Fibroblast of skin of back (primary cell): ENCODE results near the gene SMAD2.
"Not testable (repeated sequence)": the region's sequence is repeated elsewhere in the genome, so short reads cannot be mapped to it uniquely, and the experiment has no call there.

Experiments used
- DNase-seq: peaks from one replicate; pipeline ENCODE4 v3.0.0-alpha.2; 2013

The SMAD2 gene

DNA sequence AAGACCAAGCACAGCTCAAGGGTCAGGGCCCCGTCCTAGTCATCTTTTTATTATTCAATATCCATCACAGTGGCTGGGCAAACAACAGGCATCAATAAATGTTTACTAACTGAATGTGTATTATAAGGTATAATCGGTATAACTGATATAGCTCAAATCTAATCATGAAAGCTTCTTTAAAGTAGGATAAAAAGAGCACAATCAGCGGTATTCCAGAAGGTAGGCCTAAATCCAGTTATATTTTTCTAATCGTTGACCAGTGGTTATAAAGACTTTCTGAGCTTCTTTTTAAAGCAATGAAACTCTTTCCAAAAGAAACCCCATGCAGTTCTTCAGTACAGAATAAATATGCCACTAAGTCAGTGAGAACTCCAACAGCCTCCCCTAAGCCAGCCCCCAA lies 92.1 kb downstream of the SMAD2 start:
- no peak for DNase-seq

DNA sequence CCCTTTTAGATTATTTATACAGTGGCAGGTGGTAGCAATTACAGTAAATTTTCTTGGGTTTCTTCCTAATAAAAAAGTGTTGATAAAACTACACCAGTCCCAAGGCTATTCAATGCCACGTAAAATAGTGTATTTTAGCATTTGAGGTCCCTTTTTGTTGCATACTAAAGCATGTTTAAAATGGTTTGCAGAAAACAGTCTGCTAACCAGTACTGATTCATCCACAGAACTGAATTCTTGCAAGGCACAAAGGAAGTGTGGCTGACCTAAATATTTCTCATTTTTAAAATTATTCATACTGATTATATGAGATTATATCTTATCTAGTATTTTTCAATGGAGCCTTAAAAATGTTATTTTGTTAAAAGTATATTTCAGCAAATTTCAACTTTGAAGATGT lies 98.1 kb downstream of the SMAD2 start:
- DNase-seq: peak; percentile 38

GRCh38 chr18:47831351-47831750 lies 99.1 kb downstream of the SMAD2 start:
- DNase-seq: no peak

GRCh38 chr18:47830772-47831171 lies 99.7 kb downstream of the SMAD2 start:
- no peak for DNase-seq

- DNase-seq: no peak
These were observed 100.6 kb downstream of the SMAD2 start for GRCh38 chr18:47829831-47830230.

DNA sequence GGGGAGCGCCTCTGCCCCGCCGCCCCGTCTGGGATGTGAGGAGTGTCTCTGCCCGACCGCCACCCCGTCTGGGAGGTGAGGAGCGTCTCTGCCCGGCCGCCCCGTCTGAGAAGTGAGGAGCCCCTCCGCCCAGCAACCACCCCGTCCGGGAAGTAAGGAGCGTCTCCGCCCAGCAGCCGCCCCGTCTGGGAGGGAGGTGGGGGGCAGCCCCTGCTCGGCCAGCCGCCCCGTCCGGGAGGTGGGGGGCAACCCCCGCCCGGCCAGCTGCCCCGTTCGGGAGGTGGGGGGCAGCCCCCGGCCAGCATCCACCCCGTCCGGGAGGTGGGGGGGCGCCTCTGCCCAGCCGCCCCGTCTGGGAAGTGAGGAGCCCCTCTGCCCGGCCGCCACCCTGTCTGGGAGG lies 102.4 kb downstream of the SMAD2 start:
- not testable (repeated sequence) for DNase-seq

DNA sequence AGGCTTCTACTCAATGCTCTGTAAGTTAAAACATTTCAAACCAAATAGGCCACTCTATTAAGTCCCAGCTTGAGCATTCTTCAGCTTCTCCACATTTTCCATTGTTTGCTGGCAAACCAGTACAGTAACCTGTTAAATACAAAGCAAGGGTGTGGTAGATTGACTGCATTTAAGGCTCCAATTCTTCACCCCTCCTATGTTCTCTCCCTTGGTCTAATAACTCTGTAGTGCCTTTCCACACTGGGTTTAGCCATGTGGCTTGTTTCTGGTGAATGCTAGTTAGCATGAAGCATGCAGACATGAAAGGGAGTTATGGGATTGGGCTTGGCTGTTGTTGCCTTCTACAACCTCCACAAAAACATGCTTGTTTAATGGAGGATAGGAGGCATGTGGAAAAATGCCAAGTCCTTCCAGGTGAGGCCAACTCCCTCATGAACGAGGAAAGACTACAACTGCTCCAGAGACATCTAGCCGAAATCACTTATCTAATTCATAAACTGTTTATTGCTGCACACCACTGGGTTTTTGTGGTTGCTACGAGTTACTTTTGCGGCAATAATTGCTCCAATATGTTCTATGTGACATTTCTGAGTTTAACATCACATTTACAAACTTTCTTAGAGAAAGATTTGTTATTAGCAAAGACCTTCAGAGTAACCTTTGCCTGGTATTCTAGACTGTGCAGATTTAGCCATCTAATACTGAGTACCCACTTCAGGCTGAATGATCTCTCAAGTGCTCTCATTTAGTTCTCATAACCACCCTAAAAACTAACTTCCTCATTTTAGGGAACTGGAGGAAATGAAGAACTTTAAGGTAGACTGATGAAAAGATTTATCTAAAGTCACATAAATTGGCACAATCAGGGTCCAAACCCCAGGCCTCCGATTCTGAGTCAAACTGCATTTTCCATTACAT lies 104.0 kb downstream of the SMAD2 start:
- DNase-seq: no peak

DNA sequence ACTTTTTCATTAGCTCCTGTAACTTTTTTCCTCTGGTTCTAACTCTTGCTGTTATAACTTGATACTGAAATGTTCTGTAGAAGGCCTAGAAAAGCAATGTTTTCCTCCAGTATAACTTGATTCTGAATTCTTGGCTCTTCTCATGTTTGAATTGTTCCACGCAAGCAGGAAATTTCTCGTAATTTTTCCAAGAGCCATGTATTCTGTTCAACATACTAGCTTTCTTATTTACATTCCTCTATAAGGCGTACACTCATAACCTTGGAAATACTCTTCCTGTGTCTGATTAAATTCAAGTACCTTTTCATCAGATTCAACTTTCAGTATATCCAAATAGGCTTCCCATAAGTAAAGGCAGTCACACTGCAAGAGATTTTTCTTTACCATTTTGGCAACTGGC lies 109.1 kb downstream of the SMAD2 start:
- no peak for DNase-seq

- DNase-seq: no peak
These were observed 112.7 kb downstream of the SMAD2 start for GRCh38 chr18:47817795-47818077.

DNA sequence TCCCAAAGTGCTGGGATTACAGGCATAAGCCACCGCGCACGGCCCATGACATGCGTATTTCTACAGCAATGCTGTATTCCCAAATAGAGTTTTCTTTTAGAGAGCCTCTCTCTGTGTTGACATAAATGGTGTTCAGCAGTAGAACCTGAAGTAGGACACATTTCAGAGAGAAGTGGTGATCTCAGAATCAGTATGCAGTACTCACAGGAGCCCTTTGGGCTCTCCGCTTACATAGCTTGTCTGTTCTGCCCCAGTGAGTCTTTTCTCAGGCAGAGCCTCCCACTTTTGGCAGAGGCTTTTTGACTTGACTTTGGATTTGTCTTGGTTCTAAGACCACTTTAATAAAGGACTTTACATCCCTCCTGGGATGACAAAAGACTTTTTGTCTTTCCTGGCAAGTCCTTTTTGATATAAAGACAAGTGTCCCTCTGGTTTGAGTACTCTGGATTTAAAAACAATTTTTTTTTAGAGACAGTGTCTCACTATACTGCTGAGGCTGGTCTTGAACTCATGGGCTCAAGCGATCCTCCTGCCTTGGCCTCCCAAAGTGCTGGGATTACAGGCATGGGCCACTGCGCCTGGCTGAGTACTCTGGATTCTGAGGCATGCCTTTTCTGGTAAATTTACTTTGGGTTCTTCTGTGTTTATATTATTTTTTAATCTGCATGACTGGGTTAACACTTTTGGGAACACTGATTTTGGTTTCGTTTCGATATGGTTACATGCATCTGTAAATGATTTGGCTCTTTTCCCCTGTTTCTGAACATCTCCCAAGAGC lies 113.3 kb downstream of the SMAD2 start:
- no peak for DNase-seq

- DNase-seq: no peak
These were observed 114.8 kb downstream of the SMAD2 start for GRCh38 chr18:47815486-47816270.

DNA sequence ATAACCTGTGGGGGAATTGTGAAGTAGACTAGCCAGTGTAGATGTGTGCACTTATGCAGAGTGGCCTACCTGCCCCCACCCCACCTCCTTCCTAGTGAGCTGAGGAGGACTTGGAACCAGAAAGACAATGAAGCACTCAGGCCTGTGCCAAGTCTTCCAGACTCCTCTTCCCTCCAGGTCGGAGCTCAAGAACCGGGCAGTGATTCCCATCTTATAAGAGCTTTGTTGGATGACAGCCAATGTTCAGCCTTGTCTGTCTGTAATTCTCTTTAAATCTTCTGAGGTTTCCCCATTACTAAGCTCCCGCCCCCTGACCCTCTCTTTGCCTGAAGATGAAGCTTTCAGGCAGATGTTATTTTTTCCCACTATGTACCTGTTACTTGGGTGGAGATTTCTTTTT lies 121.0 kb downstream of the SMAD2 start:
- DNase-seq: no peak

GRCh38 chr18:47802802-47803201 lies 127.7 kb downstream of the SMAD2 start:
- DNase-seq: no peak

GRCh38 chr18:47801817-47802216 lies 128.6 kb downstream of the SMAD2 start:
- no peak for DNase-seq

GRCh38 chr18:47800756-47801155 lies 129.7 kb downstream of the SMAD2 start:
- DNase-seq: no peak

DNA sequence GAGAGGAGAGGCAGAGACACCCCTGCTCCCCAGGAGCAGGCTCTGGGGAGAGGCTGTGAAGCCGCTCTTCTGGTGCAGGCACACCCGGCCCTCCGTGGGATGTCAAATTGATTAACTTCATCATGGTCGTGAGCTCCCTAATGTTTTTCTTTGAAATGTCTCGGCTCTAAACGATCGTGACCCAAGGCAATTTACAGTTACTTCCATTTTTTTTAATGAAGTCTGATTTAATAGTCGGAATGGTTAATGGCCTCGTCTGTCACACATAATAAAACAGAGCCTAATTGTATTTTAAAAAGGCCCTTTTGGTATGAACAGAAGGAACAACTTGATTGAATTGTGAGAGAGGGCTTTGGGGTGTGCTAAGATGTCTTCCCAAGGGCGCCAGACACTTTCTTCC lies 130.2 kb downstream of the SMAD2 start:
- DNase-seq: no peak

- DNase-seq: no peak
These were observed 131.1 kb downstream of the SMAD2 start for GRCh38 chr18:47799376-47799775.

DNA sequence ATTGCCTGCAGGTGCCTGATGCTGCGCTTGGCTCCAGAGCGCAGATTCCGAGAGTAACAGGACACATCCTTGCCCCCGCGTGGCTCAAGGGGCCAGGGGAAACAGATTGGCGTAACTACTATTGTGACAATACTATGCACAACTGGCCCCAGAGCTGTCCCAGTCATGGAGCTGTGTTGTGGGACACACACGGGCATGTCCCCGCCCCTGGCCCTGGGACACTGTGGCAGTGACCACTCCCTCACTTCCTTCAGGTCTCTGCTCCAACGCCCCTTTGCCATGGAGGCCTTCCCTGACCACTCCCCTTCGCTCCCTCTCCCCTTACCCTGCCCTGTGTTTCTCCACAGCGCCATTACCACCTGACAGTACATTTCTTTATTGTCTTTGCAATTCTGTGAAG lies 132.1 kb downstream of the SMAD2 start:
- no peak for DNase-seq

- no peak for DNase-seq
These were observed 133.3 kb downstream of the SMAD2 start for GRCh38 chr18:47797126-47797525.

DNA sequence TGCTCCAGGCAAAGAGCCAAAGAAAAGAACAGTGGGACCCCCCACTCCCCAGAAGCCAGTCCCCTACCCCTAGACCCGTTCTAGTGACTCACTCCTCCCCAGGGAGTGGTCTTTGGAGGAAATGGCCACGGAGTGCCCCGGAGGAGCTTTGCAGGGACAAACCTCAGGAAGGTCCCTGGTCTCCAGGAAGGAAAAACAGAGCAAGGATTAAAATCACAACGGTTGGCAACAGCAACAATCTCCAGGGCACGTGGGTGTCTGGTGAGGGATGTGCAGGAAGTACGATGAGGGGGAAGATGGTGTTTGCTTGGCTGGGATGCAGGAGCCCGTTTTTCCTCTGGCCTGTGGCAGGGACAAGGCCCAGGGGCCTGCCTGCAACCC lies 135.0 kb downstream of the SMAD2 start:
- peak; percentile 13 for DNase-seq

DNA sequence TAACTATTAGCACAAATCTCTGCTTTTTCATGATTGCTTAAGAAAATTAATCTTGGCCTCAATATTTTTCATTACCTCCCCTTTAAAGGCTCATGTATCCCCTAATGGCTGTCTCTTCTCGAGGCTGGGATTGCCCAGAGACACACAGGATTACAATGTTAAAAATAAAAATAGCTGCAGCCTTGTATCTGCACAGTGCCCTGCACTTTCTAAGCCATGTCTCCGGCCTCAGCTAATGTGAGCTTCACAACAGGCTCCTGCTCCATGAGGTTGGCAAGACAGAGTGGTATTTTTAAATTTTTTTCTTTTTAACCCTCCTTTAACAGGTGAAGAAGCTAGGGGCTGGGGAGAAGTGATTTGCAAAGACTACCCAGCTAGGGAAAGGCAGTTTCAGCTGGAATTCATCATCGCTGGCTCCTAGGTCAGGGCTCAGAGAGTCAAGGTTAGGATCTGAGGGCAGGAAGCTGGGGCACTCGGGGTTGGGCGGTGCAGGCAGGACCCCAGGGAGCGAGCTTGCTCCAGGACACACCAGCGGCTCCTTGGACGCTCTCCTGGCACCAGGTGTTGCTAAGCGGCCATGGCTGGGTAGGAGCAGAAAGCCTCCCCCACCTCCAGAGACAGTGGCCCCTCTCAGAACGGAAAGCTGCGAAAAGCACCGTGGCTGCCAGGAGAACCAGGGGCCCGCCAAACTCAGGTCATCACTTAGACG lies 135.6 kb downstream of the SMAD2 start:
- no peak for DNase-seq

GRCh38 chr18:47793609-47794008 lies 136.8 kb downstream of the SMAD2 start:
- DNase-seq: no peak
